Right lobe of liver (tissue), 6 donors: ENCODE measurements around the gene PRR15. TPM values are rescaled to one million over a fixed set of nuclear protein-coding genes. Genes with fewer than 3 reads are reported as not detected.

ENCODE experiments used
- ATAC-seq, 4 donors: fragments of 200-7000 bp; cut with Tn5 transposase; one replicate each; pipeline ENCODE4 v1.9.1; 2020; ENCODE audit warnings: mild to moderate bottlenecking in 4 of 4, moderate library complexity in 4 of 4
- DNase-seq, 3 donors: peaks; one replicate each; pipeline ENCODE4 v3.0.0-alpha.2; 2020
- H3K27ac ChIP-seq, 3 donors: fragments of 200-600 bp; one replicate each; pipeline ENCODE4 v1.8.0; 2022
- H3K27me3 ChIP-seq, 2 donors: fragments of 200-600 bp; one replicate each; pipeline ENCODE4 v1.8.0; 2022
- H3K36me3 ChIP-seq, 4 donors: fragments of 200-600 bp; sonication (generic) in 1 of 4; one replicate each; pipeline versions ENCODE4 v1.5.1 to v1.8.0; 2017 to 2022; ENCODE audit warnings: control low read depth in 1 of 4
- H3K4me1 ChIP-seq, 4 donors: fragments of 200-600 bp; sonication (generic) in 1 of 4; one replicate each; pipeline versions ENCODE4 v1.5.1 to v1.8.0; 2017 to 2022; ENCODE audit warnings: control low read depth in 1 of 4
- H3K4me3 ChIP-seq, 3 donors: fragments of 200-600 bp; one replicate each; pipeline ENCODE4 v1.8.0; 2022
- H3K9me3 ChIP-seq, 4 donors: fragments of 200-600 bp; sonication (generic) in 1 of 4; one replicate each; pipeline versions ENCODE4 v1.5.1 to v1.8.0; 2017 to 2022; ENCODE audit warnings: control low read depth in 1 of 4
- CTCF ChIP-seq, 4 donors: fragments of 200-600 bp in 3 of 4; fragments of 450-650 bp in 1 of 4; IDR thresholded peaks; one replicate each; pipeline versions ENCODE4 v1.5.1 to v1.8.0; 2016 to 2022; ENCODE audit warnings: antibody characterized with exemption in 4 of 4, mild to moderate bottlenecking in 2 of 4
- POLR2A ChIP-seq: fragments of 450-650 bp; IDR thresholded peaks from one replicate; pipeline ENCODE4 v1.6.1; 2017; ENCODE audit warnings: antibody characterized with exemption, mild to moderate bottlenecking
- WGBS: methylation state at CpG from one replicate; pipeline ENCODE4 v1.1.6; 2018; ENCODE audit warnings: low coverage, low lambda C conversion rate; ENCODE audit not compliant: insufficient coverage; ENCODE audit errors: missing lambda C conversion rate; 5-methylcytosine and 5-hydroxymethylcytosine counted together
- intact Hi-C, 2 donors: fragments of 100-400 bp; cut with DNase I; formaldehyde crosslinking; loops; one replicate each; pipeline versions ENCODE4 v1.11.2 to v1.14.1; 2022
- total RNA-seq, 6 experiments: library from RNA; depleted of rRNA in 2 of 6; stranded (reverse); fragments of >200 nt in 2 of 6; fragmentation: NEBNext Ultra II Directional in 3 of 6; extraction: Animal tissue kit (Norgen Biotek cat#: 25700) in 3 of 6; gene quantifications; one replicate each; pipeline versions ENCODE4 v1.1.0 to v1.2.4, GENCODE V29; 2016 to 2023
- donor health status: DM: no; HTN: yes; CAD: no.
- donor health status: DM: no; HTN: no; CAD: no.
- donor health status: DM: no; HTN: no; CAD: no.
- donor health status: DM: no; HTN: yes; CAD: no.
- donor health status: DM: no; HTN: yes; CAD: no.

Gene PRR15
- total RNA-seq, 6 experiments from 2014 or later: 0.18 to 1.3 (median 0.42) TPM; not detected in 3

GRCh38 chr7:29565634-29565981, 2.0 kb downstream of the PRR15 start:
- TF ChIP-seq CTCF (IDR thresholded peaks at IDR 0.05) (no peak), POLR2A (no peak)
- ATAC-seq: no peak
- Histone ChIP-seq H3K27ac (no peak overlapping the region), H3K9me3 (no peaks in the 10 kb centered on the region), H3K4me3 (no peak overlapping the region), H3K36me3 (no peaks in the 10 kb centered on the region), H3K27me3 (no peaks in the 10 kb centered on the region), H3K4me1 (peaks cover 0 to 34% (median 0%) of the 10 kb centered on the region in 4 donors)
- DNase-seq: no peak
- WGBS: 8% methylated on average over 5 of the region's 13 CpGs
- intact Hi-C loops: no loop called here

DNA sequence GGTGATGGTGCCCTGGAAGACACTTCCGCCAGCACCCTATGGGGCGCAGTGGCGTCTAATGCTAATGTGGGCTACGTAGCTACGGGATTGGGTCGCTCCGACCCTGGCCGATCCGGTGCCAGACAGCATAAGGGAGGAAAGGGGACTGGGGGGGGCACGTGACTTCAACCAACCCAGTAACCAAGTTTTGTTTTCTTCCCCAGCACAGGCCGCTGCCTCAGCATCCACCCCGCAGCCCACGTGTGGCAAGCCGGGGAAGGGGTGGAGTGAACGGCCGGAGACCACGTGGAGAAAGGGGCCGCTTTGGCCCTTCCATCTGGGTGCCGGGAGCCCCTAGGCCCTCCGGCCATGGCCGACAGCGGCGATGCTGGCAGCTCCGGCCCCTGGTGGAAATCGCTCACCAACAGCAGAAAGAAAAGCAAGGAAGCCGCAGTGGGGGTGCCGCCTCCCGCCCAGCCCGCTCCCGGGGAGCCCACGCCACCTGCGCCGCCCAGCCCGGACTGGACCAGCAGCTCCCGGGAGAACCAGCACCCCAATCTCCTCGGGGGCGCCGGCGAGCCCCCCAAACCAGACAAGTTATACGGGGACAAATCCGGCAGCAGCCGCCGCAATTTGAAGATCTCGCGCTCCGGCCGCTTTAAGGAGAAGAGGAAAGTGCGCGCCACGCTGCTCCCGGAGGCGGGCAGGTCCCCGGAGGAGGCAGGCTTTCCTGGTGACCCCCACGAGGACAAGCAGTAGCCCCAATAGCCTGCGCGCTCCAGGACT, 2.5 kb downstream of the PRR15 start:
- Histone ChIP-seq H3K36me3 (no peaks in the 10 kb centered on the region), H3K4me3 (peak overlapping the region; percentile 32 to 40 (median 33)), H3K27ac (no peak overlapping the region), H3K9me3 (no peaks in the 10 kb centered on the region), H3K4me1 (peaks cover 0 to 34% (median 0%) of the 10 kb centered on the region in 4 donors), H3K27me3 (no peaks in the 10 kb centered on the region)
- no peak for ATAC-seq
- WGBS: 5% methylated on average over 26 of the region's 56 CpGs
- TF ChIP-seq POLR2A: no peak
- no peak for TF ChIP-seq CTCF (IDR thresholded peaks at IDR 0.05)
- intact Hi-C loops: no loop called here
- DNase-seq: peak in 2 of 3 donors; percentile 23 to 55

- ATAC-seq (no peak), DNase-seq (no peak)
- Histone ChIP-seq H3K27ac (no peak overlapping the region), H3K27me3 (no peaks in the 10 kb centered on the region), H3K36me3 (no peaks in the 10 kb centered on the region), H3K4me3 (no peak overlapping the region), H3K4me1 (peaks cover 0 to 34% (median 0%) of the 10 kb centered on the region in 4 donors), H3K9me3 (no peaks in the 10 kb centered on the region)
- 25% methylated on average over 2 of the region's 2 CpGs for WGBS
- intact Hi-C loops: no loop called here
- TF ChIP-seq POLR2A: no peak
- no peak for TF ChIP-seq CTCF (IDR thresholded peaks at IDR 0.05)
Measured at GRCh38 chr7:29567174-29567573, 3.5 kb downstream of the PRR15 start.

DNA sequence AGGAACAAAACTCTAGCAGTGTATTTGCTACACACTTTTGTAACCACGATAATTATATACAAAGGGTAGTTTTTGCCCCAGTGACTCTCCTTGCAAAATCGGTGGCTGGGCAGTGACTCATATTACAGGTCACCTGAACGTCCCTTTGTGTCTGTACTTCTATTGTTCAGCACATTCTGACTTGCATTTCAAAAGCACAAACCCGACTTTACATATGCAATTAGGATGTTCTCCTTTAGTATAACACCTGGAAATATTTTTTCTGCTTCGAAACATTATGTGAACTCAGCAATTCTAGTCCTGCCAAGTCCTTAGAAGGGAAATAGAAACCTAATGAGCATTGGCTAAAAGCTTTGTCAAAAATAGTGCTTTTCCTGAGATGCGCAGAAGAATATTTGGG, 6.0 kb downstream of the PRR15 start:
- Histone ChIP-seq H3K4me3 (no peak overlapping the region), H3K36me3 (no peaks in the 10 kb centered on the region), H3K27ac (no peak overlapping the region), H3K27me3 (no peaks in the 10 kb centered on the region), H3K9me3 (no peaks in the 10 kb centered on the region), H3K4me1 (peaks cover 0 to 18% (median 0%) of the 10 kb centered on the region in 4 donors)
- 31% methylated on average over 6 of the region's 6 CpGs for WGBS
- ATAC-seq (no peak), DNase-seq (no peak)
- TF ChIP-seq CTCF (IDR thresholded peaks at IDR 0.05): no peak
- no peak for TF ChIP-seq POLR2A
- intact Hi-C loops: no loop called here
